Activated CD4-positive, CD25-positive, alpha-beta regulatory T cell (primary cell): ENCODE measurements around the gene PIK3C3.
"Not testable (repeated sequence)": the region's sequence is repeated elsewhere in the genome, so short reads cannot be mapped to it uniquely, and the experiment has no call there.

Source experiments
- DNase-seq, 4 experiments: peaks; one replicate each; lab custom pipeline; 2025; lab: John Stamatoyannopoulos, UW

Gene PIK3C3

GRCh38 chr18:41965634-41966255 lies 10.7 kb downstream of the PIK3C3 start:
- DNase-seq, result no peak

GRCh38 chr18:41966943-41967342 lies 11.9 kb downstream of the PIK3C3 start:
- no peak for DNase-seq

GRCh38 chr18:41967680-41968079 lies 12.6 kb downstream of the PIK3C3 start:
- no peak for DNase-seq

GRCh38 chr18:41969881-41970280 lies 14.8 kb downstream of the PIK3C3 start:
- no peak for DNase-seq

DNA sequence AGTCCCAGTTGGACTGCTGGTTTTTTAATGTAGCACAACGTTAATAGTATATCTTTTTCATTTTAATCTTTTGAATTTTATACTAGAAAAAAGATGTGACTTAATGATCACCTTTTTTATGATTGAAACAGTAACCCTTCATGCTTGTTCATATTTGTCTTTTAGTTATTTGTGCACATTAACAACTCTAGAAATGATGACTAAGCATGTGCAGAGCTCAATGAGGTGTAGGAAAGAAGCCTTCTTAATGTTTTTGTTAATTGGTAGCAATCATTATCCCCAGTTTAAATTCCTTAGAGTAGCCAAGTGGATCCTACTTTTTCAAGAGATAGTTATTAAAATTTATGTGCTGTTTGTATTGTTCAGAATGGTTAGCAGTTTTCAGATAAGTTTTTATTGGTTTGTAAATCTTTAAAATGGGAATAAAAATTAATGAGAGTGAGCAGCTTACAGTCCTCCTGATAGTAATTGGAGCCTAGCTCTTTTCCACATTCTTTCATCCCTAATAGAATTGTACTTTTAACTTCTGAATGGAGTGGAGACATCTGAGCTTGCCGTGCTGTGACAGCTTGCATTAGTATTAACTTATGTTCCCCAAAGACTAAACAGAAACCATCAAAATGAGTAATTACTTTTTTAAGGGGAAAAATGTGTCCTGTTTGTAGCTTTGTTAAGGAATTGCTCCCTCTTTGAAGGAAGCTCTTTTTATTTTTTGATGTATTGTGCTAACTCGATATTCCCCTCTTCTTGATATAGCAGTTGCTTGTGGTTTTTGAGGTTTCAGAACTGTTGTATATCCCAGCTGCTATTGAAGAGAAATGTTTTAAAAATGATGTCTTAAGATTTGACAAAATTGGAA lies 17.3 kb downstream of the PIK3C3 start:
- no peak for DNase-seq

GRCh38 chr18:41973983-41974382 lies 18.9 kb downstream of the PIK3C3 start:
- no peak for DNase-seq

DNA sequence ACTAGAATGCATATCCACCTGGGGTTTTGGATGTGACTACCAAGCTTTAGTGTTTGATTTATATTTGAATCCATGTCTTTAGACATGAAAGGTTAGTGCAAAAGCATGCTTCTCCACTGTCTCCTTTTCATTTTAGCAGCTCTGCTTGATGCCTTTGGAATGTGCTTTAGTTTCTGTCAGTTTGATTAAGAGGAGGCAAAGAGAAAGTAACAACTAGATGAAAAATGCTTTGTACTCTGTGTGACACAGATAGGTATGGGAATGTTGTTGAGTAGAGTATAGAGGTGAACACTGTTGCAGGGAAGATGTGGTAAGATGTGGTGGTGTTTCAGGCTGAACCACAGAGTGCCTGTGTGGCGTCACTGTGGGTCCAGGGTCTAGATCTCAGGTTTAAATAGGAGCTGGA lies 19.8 kb downstream of the PIK3C3 start:
- no peak for DNase-seq

DNA sequence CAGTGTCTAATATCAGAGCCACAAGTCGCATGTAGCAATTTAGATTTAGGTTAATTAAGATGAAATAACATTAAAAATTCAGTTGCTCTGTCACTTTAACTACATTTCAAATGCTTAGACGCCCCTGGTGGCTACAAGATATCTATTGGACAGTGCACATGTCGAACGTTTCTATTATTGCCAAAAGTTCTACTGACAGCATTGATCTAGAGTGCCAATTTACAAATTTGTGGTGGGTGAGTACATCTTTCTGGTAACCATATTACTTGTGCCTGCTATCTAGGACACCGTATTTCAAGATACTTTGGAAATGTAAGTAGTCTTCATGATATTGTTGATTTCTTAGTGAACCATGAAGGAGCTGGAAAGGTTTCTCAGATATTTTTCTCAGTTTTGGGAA lies 20.2 kb downstream of the PIK3C3 start:
- no peak for DNase-seq

DNA sequence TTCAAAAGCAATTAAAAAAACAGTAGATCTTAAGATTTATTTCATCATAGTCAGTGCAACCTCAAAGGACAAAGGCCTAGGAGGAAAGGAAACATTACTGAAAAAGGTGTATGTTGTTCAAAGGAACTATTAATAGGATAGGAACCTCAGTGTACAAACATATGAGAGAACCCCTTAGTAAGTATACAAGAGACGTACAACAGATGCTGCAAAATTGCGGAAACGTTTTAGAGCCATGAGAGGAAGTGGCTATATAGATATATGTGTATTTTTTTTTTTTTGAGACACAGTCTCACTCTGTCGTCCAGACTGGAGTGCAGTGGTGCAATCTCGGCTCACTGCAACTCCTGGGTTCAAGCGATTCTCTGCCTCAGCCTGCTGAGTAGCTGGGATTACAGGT lies 22.2 kb downstream of the PIK3C3 start:
- no peak for DNase-seq

DNA sequence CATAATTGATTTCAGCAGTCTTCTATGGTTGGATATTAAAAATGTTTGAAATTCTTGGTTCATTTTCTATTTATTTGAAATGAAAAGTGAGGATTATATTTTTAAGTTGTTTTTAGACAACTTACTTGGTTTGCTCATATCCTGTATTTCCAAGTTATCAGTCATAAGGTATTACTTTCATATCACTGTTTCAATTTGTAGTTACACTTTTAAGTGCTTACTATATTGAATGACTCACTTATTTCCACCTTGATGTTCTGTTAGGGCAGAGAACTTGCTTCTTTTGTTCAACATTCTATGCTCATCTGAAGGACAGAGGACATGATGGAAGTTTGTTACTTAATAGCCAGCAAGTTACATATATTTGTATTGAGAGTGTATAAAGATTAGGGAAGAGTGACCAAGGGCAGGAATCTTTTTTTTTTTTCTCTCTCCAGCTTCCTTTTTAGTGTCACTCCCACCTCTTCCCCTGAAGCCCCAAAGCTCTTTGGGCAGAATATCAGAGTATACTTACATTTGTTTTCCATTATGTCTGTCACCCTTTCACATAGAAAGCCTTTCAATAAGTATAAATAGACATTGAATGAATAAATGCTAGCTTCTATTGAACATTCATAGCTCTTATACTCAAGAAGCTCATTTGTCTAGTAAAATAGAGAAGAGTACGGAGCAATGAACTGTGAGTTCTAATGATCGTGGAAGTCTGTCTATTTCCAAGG lies 28.1 kb downstream of the PIK3C3 start:
- no peak for DNase-seq

- no peak for DNase-seq
These were observed 30.9 kb downstream of the PIK3C3 start for GRCh38 chr18:41985914-41986313.

GRCh38 chr18:41989508-41989907 lies 34.5 kb downstream of the PIK3C3 start:
- no peak for DNase-seq

- no peak for DNase-seq
These were observed 37.0 kb downstream of the PIK3C3 start for GRCh38 chr18:41992066-41992465.

- no peak for DNase-seq
These were observed 37.7 kb downstream of the PIK3C3 start for GRCh38 chr18:41992703-41993102.

DNA sequence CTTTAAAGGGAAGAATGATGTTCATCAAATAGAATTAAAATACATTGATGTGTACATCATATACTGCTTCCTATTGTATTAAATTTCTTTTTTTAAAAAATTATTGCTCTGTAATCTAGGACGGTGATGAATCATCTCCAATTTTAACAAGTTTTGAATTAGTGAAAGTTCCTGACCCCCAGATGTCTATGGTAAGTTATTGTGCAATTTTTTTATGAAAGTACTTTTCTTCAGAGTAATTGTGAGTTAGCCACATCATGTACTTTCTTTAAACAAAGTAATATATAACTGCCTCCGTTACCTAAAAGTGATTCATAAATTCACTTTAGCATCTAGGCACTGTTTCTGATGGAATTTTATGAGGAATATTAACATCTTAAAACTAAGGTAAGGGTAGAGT lies 38.1 kb downstream of the PIK3C3 start:
- DNase-seq, result no peak

DNA sequence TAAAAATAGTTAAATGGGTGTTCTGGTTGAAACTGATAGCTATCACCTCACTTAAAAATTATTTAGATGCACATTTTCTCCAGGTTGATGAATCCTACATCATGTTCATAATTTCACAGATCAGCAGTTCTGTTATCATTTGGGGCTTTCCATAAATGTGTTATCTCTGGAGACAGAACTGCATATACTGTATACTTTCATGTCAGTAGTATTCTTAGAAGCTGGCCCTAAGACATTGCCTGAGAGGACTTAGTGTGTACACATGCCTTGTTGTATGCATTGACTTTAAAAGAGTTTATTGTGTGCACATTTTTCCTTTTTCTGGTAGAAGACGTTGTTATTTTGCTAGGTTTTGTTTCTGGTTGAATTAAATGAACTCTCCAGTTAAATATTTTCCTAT lies 41.0 kb downstream of the PIK3C3 start:
- no peak for DNase-seq

DNA sequence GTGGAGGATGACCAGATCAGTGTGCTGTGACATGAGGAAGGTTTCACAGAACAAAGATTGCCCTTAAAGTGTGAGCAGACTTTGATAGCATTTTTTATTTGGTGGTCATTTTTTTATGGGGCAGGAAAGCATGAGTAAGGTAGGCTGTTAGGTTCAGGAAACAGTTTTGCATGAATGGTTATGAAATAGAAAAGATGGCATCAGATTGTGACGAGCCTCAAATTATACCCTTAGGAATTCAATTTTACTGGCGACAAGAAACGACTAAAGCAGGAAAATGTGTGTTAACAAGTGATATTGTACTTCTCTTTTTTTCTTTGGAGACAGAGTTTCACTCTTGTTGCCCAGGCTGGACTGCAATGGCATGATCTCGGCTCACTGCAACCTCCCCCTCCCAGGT lies 44.7 kb downstream of the PIK3C3 start:
- no peak for DNase-seq

GRCh38 chr18:42001801-42002200 lies 46.8 kb downstream of the PIK3C3 start:
- DNase-seq, result no peak

DNA sequence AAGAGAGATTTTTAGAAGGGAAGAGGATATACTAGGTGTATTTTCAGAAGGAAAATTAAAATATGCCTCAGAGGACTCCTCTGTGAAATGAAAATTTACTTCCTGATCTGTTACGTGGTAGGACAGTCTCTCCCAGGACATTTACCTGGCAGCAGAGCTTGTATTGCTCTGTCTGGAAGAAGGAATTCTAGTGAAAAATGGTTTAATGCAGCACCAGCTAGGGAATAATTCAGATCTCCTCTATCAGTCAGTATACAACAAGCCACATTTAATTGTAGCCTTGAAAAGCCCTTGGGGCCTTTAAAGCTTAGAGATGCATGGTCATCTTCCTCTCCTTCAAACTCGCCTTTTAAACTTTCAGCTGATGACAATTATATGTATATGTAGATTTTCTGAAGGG lies 49.6 kb downstream of the PIK3C3 start:
- no peak for DNase-seq

GRCh38 chr18:42005782-42006181 lies 50.7 kb downstream of the PIK3C3 start:
- no peak for DNase-seq

- not testable (repeated sequence) for DNase-seq
These were observed 54.4 kb downstream of the PIK3C3 start for GRCh38 chr18:42009457-42009856.

DNA sequence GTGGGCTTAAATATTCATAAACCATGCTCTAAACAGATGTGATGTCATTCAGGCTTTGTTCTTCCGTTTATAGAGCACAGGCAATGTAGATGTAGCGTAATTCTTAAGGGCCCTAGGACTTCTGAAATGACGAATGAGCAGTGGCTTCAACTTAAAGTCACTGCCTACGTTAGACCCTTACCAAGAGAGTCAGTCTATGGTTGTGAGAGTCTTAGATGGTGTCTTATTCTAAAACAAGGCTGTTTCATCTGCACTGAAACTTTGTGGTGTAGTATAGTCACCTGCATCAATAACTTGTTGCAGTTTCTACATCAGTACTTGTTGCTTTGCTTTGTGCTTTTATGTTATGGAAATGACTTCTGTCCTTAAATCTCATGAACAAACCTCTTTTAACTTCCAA lies 56.0 kb downstream of the PIK3C3 start:
- no peak for DNase-seq

GRCh38 chr18:42018831-42019230 lies 63.8 kb downstream of the PIK3C3 start:
- no peak for DNase-seq
